HG03460 (cell line): ENCODE data around the gene PLPPR5.
"Not testable (repeated sequence)": the region's sequence is repeated elsewhere in the genome, so short reads cannot be mapped to it uniquely, and the experiment has no call there.

Experiments used
- ATAC-seq: cut with Tn5 transposase; IDR thresholded peaks from one replicate; pipeline ENCODE4 v1.9.1; 2021; ENCODE audit not compliant: unreplicated experiment

PLPPR5 gene, protein sequence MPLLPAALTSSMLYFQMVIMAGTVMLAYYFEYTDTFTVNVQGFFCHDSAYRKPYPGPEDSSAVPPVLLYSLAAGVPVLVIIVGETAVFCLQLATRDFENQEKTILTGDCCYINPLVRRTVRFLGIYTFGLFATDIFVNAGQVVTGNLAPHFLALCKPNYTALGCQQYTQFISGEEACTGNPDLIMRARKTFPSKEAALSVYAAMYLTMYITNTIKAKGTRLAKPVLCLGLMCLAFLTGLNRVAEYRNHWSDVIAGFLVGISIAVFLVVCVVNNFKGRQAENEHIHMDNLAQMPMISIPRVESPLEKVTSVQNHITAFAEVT

DNA sequence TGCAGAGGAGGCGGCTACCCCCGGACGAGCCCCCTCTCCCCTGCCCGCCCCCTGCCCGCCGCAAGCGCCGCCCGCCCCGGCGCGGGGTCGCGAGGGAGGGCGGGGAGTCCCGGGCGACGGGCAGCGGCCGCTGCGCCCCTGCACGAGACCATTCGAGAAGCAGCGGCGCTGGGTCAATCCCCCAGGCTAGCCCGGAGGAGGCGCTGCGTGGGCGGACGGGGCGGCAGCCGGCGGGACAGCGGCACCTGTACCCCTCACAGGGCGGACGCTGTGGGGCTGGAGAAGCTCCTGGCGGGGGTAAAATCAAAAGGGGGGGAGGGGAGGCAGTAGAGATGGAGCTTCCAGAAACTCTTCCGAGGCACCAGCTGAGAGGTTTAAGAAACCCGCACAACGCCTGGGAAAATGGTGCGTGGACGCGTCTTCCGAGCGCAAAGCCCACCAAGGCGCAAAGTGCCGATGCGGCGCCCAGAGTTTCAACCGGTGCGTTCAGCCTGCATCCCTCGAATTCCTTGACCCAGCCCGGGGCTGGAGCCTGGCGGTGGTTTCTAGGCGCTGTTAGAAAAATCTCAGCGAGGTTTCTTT is at the start of gene PLPPR5:
Gene PLPPR5, minus strand, starts transcription at position 1 of the 582 bp plus-strand sequence. CDS start 190 bp downstream, outside the sequence.
- ATAC-seq = no peak

DNA sequence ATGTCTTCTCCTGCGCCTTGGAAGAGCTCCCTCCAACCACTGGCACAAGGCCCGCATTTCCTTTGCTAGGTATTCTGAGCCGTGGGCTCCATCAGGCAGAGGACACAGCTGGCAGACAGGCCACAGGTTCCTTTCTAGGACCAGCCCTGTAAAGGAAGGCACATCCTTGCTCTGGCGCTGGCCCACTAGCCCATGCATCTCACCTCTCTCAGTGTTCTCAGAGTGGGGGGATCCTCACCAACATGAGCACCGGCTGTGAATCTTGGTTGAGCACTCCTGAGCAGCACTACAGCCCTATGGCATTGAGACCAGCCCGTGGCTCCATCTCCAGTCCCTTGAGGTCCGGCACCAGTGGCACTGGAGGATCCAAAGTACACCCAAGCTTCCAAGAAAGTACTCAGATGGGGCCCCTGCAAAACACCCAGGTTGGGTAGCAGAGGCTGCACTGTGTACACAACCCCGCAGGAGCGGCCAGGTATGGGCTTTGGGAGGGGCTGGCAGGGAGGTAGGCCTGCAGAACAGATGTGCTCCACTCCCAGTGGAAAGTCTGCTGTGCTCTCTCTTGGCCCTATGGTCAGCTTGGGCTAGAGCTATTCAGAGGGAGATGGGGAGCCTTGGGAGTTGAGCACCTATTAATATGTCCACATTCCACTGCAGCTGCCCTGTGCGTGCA is 47.1 kb upstream of the PLPPR5 start:
- no peak for ATAC-seq

DNA sequence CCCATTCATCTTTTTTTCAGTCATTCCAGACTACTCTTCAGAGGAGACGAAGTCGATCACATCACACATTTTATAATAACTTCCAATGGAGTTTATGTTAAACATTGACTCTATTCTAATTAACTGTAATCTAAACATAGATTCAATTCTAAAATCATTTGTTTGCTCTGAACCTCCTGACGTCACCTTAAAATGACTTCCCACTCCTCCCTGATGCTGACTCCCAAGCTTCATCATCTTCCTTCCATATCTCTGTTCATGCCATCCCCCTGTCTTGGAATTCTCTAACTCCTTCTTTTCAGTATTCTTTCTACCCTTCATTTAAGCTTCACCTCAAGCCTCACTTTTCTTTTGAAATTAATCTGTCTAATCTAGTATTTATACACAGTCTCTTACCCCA is 45.1 kb upstream of the PLPPR5 start:
- ATAC-seq = no peak

DNA sequence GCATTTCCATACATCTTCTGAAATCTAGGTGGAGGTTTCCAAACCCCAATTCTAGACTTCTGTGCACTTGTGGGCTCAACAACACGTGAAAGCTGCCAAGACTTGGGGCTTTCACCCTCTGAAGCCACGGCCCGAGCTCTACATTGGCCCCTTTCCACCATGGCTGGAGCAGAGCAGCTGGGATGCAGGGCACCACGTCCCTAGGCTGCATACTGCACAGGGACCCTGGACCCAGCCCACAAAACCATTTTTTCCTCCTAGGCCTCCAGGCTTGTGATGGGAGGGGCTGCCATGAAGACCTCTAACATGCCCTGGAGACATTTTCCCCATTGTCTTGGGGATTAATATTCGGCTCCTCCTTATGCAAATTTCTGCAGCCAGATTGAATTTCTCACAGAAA is 32.1 kb upstream of the PLPPR5 start:
- ATAC-seq = not testable (repeated sequence)

DNA sequence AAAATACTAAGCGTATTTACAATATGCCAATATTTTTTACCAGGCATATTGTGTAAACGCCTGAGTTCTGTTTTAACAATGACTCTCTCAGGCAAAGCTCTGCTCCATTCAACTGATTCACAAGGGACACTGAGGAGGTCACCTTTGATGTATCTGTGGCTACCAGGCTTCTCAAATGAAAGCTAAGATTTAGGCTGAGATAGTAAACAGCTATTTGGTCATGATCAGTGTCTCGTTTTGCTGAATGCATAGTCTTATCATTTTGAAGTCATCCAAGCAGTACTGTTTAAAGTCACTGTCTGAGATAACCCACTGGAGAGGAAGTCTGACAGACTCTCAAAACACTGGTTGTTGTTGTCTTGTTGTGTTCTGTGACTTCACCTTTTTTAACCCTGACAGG is 13.7 kb upstream of the PLPPR5 start:
- no peak for ATAC-seq

DNA sequence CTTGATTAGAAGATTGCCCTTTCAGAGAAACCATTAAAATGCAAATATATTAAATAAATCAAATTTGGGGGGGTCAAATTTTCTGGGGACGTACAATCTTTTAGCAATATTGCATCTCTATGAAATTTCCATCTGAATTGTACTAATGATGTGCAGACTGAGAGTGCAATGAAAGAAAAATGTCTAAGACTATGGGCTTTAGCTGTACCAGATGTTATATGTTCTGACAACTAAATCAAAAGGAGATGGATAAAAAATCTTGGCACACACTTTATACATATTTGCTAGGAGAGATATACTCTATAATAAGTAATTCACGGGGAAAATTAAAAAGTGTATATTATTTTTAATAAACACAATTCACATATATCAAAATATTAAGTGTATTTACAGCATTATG is 13.0 kb upstream of the PLPPR5 start:
- no peak for ATAC-seq

DNA sequence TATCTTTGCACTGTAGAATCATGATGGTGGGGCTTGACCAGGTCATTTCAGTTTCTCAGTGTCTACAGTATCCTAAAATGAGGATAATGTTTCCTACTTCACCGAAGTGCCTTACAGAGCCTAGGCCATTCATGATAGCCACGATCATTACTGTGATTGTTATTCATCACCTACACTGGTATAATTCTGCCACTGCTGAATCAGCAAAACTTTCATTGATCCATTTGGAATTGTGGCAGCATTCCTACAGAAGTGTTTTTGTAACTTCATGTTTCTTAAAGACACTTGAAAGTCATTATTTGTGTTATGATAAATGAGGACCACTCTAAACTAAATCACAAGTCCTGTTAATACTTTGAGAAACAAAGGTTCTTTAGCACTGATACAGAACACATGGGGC is 6.0 kb upstream of the PLPPR5 start:
- ATAC-seq = no peak

DNA sequence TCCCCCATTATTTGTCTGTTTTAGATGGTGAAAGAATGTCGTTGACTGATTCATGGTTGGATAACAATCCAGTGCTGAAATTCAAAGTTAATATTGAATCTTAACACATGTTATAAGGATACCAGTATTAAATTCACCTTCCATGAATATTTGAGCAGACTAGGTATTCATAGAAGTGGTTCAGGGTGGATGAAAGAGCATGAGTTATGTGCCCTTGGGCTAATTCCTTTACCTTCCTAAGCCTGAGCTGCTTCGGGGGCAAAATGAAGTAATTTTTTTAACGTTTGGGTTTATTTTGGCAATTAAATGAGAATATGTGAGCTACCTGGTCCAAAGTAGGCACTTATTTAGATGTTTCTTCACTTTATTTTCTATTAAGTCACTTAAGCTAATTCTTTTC is 2.7 kb upstream of the PLPPR5 start:
- no peak for ATAC-seq

DNA sequence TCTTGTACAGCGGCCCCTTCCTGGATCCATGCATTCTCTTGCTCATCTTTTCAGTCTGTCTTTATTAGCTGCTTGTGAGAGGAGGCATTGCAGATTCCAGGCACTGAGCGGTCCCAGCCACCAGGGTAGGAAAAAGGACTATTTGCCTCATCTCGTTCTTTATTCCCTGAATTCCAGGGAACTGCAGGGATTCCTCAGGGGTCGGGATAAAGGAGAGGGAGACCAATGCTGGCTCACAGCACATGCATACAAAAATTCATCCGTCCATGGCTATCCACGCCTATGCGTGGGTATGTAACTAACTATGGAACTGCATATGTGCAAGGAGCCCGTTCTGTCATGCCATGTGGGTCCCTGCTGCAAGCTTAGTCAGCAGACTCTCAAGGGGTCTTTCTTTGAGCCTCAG is 879 bp upstream of the PLPPR5 start:
- ATAC-seq = no peak

DNA sequence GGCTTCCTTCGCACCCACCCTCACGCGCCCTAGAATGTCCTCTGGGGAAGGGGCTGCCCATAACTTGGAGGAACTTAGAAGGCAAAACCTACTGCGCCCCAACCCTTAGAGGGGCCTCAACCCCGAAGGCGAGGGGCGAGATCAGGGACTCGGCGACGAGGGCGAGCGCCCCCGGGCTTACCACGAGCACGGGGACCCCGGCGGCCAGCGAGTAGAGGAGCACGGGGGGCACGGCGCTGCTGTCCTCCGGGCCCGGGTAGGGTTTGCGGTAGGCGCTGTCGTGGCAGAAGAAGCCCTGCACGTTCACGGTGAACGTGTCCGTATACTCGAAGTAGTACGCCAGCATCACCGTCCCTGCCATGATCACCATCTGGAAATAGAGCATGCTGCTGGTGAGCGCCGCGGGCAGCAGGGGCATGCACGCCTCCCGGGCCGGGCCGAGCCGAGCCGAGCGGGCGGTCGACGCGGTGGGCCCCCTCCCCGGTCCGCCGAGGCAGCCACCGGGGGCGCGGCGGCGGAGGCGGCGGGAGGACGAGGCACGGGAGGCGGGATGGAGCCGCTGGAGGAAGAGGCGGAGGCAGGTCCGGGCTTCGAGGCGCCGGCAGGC is 304 bp downstream of the PLPPR5 start:
- ATAC-seq = no peak

DNA sequence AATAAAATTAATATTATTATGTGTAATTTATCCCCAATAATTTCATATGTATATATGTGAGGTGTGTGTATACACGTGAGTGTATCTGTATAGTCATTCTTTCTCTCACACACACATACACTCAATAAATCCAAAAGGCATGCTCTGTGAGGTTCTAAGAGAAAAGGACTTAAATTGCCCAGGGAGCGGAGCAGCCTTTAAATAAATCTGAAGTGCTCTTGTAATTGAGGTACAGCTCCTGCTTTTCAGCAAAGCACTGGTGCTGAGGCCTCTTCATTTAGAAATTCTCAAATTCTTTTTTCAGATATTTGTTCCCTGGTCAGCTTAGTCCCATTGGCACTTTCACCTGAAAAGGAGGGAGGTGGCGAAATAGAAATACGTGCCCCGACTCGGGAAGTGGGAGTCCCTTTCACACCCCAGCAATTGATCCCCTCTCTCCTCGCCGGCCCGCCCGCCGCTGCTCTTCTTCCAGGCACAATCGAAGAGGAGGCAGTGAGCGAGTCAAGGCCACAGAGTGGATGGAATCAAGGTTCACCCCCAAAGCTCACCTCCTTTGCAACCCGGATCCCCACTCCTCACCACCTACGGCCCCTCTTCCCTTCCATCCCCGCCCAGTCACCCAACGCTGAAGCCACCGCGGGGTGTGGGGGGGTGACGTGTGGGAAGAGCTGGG is 944 bp downstream of the PLPPR5 start:
- no peak for ATAC-seq

DNA sequence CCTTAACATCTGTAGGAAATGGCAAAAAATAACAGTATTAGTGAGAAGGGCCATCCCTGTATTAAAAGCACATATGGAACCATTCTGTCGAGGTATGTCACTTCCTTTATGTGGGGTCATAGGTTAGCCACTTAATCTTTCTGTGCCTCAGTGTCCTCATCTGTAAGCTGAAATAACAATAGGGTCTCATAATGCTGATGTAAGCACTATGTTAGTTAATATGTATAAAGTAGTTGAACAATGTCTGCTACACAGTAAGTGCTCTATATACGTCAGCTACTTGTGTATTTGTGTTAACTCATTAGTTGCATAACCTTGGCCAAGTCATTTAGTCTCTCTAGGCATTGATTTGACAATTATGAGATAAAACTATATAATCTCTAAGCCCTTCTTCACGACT is 11.8 kb downstream of the PLPPR5 start:
- ATAC-seq = no peak

DNA sequence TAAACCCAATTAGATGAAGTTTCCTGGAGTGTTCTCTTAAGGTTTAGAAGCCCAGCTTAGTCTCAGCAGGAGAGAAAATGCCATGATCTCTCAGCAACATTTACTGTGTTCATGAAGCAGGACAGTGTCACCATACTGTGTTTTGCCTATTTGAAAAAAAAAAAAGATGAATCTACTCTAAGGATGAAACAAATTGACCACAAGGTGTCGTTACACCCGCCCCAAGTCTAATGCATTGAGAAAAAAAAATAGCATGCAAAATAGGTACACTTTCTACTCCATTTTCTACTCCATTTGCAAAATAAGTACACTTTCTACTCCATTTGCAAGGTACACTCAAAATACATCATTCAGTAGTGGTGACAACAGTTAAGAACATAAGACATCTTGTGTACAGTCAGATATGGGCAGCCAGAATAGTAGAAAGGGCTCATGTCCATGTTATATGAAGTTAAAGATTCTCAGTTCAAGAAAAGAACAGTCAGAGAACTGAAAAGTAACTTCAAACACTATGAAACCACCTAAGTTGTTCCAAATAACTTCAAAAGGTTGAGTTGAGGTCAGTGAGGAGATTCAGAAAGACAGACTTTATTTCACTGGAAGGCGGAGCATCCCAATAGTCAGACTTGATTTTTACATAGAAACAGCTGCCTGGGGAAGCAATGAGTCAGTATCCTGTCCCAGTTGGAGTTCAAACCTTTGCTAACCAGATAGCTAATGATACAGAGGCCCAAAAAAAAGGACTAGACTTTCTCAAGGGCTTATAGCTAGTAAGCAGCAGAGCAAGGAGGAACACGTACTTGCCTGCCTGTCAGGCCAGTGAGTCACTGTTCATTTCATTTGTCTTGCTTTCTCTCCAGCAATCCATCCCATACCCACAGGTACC is 13.3 kb downstream of the PLPPR5 start:
- ATAC-seq = peak; percentile 45

DNA sequence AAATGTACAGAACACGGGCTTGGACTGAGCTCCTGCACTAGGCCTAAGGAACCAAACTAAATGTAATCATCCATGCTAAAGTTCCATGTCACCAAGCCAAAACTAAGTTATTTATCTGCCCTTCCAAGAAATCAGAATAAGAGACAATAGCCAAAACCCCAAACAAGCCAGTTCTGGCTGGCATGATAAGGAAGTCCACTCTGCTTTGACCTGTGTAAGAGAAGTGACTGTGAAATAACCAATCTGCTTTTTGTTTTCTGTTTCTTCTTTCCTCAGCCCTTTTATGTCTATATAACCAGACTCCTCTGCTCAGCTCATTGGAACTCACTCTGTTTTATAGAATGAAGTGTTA is 15.1 kb downstream of the PLPPR5 start:
- ATAC-seq = no peak

DNA sequence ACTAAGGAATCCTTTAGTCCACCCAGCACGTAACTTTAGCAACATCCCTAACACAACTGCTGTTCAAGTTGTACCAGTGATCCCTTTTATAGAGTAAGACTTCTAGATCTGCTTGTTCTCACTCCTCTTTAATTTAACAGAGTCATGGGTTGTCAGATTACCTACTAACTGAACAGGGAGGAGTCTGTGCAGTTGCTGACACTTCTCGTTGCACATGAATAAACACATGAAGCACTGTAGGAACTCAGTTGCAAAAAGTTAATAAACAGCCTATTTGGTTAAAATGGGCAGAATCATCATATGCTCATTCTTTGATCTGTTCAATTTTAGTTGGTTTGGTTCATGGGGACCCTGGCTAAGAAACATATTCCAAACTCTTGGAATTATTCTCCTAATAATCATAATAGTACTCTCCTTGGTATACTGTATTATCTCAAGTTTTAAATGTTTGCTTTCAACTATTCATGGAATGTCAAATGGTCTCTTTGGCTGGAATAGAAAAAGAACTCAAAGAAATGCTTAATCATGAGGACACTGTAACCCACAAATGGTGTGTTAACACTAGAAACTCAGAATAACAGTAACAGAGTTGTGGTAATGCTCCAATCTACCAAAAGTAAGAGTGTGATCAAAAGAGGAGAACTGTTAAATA is 15.6 kb downstream of the PLPPR5 start:
- ATAC-seq = peak; percentile 59

DNA sequence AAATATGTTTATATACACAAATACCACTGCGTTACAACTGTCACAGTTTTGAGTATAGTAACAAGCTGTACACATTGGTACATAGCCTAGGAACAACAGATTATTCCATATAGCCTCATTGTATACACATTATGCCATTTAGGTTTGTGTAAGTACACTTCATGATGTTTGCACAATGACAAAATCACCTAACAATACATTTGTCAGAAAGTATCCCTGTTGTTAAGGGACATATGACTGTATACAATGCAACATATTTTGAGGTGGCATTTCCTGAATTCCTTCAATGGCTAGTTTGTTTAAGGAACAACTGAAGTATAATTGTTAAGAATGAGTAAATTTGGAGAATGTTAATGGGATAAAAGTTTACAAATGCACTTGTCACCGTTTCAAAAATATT is 19.0 kb downstream of the PLPPR5 start:
- ATAC-seq = no peak

DNA sequence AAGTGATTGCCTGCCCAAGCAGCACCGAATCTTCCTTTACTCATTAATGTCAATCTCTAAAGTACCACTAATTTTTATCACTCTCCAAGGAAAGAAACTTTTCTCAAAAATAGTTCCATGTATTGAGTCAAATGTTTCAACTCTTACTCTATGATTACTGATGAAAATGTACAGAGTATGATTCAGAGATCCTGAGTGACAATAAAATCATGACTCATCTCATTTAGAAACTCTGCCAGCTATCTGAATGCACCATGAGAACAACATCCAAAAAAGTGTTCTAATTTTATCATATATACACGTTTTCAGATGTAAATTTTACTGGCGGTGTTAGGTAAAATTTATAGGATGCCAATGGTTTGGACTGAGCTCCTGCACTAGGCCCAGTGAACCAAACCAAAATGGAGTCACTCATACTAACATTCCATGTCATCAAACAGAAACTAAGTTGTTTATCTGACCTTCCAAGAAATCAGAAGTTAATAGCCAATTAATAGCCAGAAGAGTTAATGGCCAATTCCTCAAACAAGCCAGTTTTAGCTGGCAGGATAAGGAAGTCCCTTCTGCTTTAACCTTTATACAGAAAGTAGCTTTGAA is 22.6 kb downstream of the PLPPR5 start:
- no peak for ATAC-seq

DNA sequence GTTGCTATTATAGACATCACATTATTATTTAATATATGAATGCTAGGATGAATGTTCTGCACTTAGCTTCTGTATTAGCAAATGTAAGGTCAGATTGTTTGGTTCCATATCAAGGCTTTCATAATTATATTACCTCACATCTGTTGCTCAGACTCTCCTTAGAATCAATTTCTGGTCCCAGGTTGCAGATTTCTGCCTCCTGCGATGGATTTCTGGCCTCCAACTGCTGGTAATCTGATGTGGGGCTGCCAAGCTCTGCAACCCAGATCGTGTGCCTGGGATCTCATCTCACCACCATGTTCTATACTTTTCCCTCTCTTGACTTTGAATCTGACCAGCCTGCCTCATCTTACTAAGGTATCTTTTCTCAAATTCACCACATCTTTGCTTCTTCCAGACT is 25.2 kb downstream of the PLPPR5 start:
- ATAC-seq = no peak

DNA sequence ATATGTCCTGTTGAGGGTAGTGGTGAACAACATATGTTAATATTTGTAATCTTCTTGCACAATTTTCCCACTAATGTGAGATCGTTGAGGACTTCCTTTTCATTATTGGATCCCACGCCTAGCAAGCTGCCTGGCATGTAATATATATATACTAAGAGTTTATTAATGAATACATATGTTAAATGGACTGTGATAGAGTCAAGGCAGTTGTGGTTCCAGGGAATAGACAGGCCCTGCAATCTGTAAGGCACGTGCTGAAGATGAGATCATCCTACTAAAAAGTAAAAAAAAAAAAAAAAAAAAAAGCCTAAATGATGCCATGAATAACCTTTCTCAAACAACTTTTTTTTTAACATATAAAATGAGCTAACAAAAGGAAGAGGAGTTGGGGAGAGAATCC is 28.9 kb downstream of the PLPPR5 start:
- no peak for ATAC-seq

DNA sequence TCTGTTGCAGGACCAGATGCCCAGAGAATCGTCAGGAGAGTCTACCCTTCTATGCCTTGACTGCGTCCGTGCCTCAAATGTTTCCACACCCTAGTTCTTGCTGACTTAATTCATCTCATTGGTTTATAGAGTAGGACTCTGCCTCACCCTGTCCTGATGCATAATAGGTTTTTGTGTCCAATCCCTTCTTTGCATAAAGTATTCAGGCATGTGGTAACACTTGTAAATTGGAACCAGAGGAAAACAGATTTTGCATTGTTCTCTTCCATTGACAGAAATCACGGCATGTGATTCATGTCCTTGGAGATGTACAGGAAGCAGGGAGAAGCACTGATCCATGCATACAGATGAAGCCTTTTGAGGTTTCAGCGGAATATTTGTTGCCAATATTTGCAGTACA is 29.5 kb downstream of the PLPPR5 start:
- no peak for ATAC-seq
